CD4-positive, alpha-beta T cell treated with Interleukin-6 for 4 hours (primary cell): Measurements from ENCODE around the gene ADAM22.
"Not testable (repeated sequence)": the region's sequence is repeated elsewhere in the genome, so short reads cannot be mapped to it uniquely, and the experiment has no call there.

Experiments used
- DNase-seq: peaks from one replicate; pipeline ENCODE4 v3.0.0-alpha.2; 2020; ENCODE audit warnings: mixed read lengths

The ADAM22 gene

GRCh38 chr7:88115258-88115796 is 181.3 kb downstream of the ADAM22 start:
- no peak for DNase-seq

DNA sequence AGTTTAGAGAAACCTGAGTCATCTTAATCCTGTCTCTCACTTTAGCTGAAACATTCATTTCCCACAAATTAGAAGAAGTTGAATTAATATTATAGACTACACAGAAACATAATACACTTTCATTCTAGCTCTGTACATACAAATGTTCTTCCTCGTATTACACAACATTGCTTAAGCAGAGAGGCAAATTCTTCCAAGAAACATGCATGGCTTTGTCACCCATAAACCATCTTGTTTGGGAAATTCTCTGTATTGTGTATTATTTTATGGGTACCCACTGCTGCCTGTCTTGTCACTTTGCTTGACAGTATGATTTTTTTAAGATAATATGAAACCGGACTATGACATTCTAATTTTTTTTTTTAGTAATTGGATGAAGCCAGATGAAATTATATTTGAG is 181.8 kb downstream of the ADAM22 start:
- no peak for DNase-seq

DNA sequence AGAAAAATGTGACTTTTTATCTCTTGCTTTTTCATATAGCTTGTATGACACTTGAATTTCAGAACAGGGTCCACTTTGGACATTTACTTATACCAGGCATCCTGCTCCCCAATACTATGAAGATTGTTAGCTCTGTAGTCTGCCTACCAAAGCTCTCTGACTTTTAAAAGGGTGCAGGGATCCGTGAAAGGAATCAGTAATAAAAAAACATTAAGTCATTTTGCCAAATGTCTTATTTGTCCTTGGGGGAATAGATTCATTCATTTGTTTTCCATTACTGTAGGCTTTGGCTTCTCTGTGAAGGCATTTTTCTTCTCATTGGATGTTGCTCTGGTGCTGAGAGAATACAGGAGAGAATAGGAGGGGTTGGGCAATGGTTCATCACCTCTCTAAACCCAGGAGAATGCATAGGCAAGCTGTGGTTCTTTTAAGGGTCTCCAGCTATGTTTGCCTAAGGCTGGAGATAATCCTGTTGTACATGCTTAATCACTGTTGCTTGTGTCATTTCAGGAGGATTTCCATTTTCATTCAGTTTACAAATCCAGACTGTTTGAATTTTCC is 182.3 kb downstream of the ADAM22 start:
- no peak for DNase-seq

- no peak for DNase-seq
Measured at GRCh38 chr7:88117325-88117724, 183.3 kb downstream of the ADAM22 start.

GRCh38 chr7:88121335-88121734 is 187.3 kb downstream of the ADAM22 start:
- DNase-seq, result no peak

GRCh38 chr7:88127637-88128290 is 193.7 kb downstream of the ADAM22 start:
- DNase-seq, result no peak

GRCh38 chr7:88132725-88133124 is 198.7 kb downstream of the ADAM22 start:
- DNase-seq, result no peak

DNA sequence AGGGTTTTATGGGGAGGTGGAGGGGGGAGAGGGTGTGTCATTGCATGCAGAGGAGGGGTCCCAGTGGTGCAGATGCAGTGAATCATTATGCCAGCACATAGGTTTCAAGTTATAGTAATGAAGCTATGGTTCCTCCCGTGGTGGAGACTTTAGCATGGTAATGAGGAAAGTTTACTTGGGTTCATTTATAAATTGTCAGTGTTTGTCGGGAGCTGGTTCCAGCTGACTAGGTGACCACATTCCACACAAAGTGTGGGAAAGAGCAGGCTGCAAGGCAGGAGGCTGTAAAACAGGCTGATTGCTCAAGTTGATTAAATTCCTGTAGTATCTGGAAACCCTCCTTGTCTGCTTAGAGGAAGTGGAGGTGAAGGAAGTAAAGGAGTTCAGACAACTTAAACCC is 206.9 kb downstream of the ADAM22 start:
- DNase-seq, result no peak

- no peak for DNase-seq
Measured at GRCh38 chr7:88141479-88141878, 207.4 kb downstream of the ADAM22 start.

- no peak for DNase-seq
Measured at GRCh38 chr7:88141953-88142352, 207.9 kb downstream of the ADAM22 start.

- DNase-seq, result no peak
Measured at GRCh38 chr7:88146616-88147015, 212.6 kb downstream of the ADAM22 start.

GRCh38 chr7:88147341-88147740 is 213.3 kb downstream of the ADAM22 start:
- DNase-seq, result no peak

- DNase-seq, result no peak
Measured at GRCh38 chr7:88147949-88148348, 213.9 kb downstream of the ADAM22 start.

GRCh38 chr7:88150033-88150432 is 216.0 kb downstream of the ADAM22 start:
- no peak for DNase-seq

- DNase-seq, result no peak
Measured at GRCh38 chr7:88151119-88151790, 217.2 kb downstream of the ADAM22 start.

- DNase-seq, result no peak
Measured at GRCh38 chr7:88153378-88153777, 219.3 kb downstream of the ADAM22 start.

DNA sequence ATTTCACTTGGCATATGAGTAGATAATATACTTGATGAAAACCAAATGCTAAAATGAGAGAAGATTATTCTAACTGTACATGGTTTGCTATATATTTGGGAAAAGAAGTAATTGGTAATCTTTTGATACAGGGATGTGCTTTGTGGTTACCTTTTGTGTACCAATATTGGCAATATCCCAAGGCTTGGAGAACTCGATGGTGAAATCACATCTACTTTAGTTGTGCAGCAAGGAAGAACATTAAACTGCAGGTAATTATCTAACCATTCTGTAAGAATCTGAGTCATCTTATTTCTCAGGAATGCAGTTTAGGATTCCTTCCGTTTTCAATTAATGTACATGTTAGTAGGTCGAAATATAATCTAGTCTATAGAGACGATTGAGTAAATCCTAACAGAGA is 221.7 kb downstream of the ADAM22 start:
- no peak for DNase-seq

GRCh38 chr7:88156356-88156755 is 222.3 kb downstream of the ADAM22 start:
- no peak for DNase-seq

DNA sequence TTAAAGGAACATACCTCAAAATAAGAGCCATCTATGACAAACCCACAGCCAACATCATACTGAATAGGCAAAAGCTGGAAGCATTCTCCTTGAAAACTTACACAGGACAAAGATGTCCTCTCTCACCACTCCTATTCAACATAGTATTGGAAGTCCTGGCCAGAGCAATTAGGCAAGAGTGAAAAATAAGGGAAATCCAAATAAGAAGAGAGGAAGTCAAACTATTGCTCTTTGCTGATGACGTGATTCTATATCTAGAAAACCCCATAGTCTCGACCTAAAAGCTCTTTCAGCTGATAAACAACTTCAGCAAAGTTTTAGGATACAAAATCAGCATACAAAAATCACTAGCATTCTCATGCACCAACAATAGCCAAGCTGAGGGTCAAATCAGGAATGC is 225.7 kb downstream of the ADAM22 start:
- not testable (repeated sequence) for DNase-seq

- DNase-seq, result no peak
Measured at GRCh38 chr7:88165697-88166096, 231.6 kb downstream of the ADAM22 start.

DNA sequence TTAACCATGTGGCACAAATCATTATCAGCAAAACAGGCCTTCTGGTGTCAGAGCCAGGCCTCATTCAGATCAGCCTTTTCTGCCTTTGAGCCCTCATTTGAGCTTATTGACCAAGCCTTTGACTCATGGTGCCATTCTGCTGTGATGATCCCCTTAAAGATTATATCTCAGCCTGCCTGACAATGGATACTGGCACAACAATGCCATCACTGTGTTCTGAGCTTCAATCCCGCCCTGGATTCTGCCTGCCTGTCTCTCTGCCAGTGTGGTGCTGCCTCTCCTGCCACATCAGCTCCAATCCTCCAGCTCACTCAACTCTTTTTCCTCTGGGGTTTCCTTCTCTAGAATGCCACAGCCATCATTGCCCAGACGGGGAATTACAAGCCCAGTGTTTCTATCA is 233.2 kb downstream of the ADAM22 start:
- DNase-seq, result no peak

GRCh38 chr7:88167721-88168120 is 233.7 kb downstream of the ADAM22 start:
- DNase-seq, result no peak

- DNase-seq, result no peak
Measured at GRCh38 chr7:88169717-88170320, 235.8 kb downstream of the ADAM22 start.

DNA sequence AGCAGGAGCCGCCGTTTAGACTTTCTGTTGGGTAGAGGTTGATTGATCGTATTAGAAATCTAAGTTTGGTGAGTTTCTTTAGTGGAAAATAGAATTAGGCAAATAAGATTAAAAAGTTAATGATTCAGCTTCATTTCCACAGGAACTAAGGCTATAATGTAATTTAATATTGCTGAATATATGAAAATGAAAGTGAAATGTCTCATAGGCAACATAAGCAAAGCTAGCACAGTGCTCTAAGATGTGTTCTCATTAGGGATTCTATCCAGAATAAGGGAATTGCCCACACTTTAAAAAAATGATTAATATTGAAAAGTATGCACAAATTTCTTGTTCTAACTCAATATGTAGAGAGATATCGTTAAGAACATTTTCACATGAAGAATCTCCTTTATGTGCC is 238.8 kb downstream of the ADAM22 start:
- no peak for DNase-seq
